Caco-2 (cell line): ENCODE results near the gene RFX7. TPM values are rescaled to one million over a fixed set of nuclear protein-coding genes. Genes with fewer than 3 reads are reported as not detected.

ENCODE experiments used
- BruUV-seq: library from RNA; stranded (reverse); fragments of 400-500 nt; replicated peaks from 2 replicates; lab custom pipeline; 2021; lab: Mats Ljungman, UMichigan
- CTCF ChIA-PET: fragments of 300-600 bp; sonication (Branson Sonifier 250); formaldehyde crosslinking; loops from one replicate; lab custom pipeline; 2022; ENCODE audit warnings: antibody characterized with exemption; lab: Charles Lee
- POLR2A ChIA-PET: fragments of 300-600 bp; sonication (Branson Sonifier 250); formaldehyde crosslinking; loops from one replicate; lab custom pipeline; 2022; ENCODE audit warnings: antibody characterized with exemption; lab: Charles Lee
- DNase-seq, 2 experiments: peaks; one replicate each; pipeline versions ENCODE4 v3.0.0 to v3.0.0-alpha.2; 2020 to 2022
- H3K27me3 ChIP-seq: replicated peaks from 2 replicates; pipeline ENCODE4 v1.6.0; 2011; ENCODE audit warnings: low read length; ENCODE audit not compliant: control insufficient read depth, insufficient read depth
- H3K36me3 ChIP-seq: 2 replicates; pipeline ENCODE4 v1.5.1; 2011; ENCODE audit warnings: low read length; ENCODE audit not compliant: control insufficient read depth, insufficient read depth
- H3K4me1 ChIP-seq: fragments of 250-450 bp; sonication (Bioruptor Pico); 2 replicates; pipeline ENCODE4 v1.5.1; 2020; ENCODE audit warnings: mild to moderate bottlenecking
- H3K4me3 ChIP-seq: 2 replicates; pipeline ENCODE4 v1.5.1; 2011; ENCODE audit warnings: low read depth, mild to moderate bottlenecking, control low read depth, low read length
- H3K9me3 ChIP-seq: fragments of 250-450 bp; sonication (Bioruptor Pico); 2 replicates; pipeline ENCODE4 v1.5.1; 2020; ENCODE audit warnings: mild to moderate bottlenecking, moderate library complexity
- H3K27ac Mint-ChIP-seq: one replicate; pipeline ENCODE4 v1.8.0; 2022; ENCODE audit warnings: mixed read lengths; ENCODE audit not compliant: unreplicated experiment
- H3K27me3 Mint-ChIP-seq: one replicate; pipeline ENCODE4 v1.8.0; 2022; ENCODE audit warnings: mixed read lengths; ENCODE audit not compliant: insufficient read depth, unreplicated experiment
- H3K36me3 Mint-ChIP-seq: one replicate; pipeline ENCODE4 v1.8.0; 2022; ENCODE audit warnings: mild to moderate bottlenecking, mixed read lengths; ENCODE audit not compliant: insufficient read depth, unreplicated experiment
- H3K4me1 Mint-ChIP-seq: one replicate; pipeline ENCODE4 v1.8.0; 2022; ENCODE audit warnings: low read depth, mixed read lengths; ENCODE audit not compliant: unreplicated experiment
- H3K4me3 Mint-ChIP-seq: one replicate; pipeline ENCODE4 v1.8.0; 2022; ENCODE audit warnings: mild to moderate bottlenecking, moderate library complexity, mixed read lengths; ENCODE audit not compliant: unreplicated experiment
- H3K9me3 Mint-ChIP-seq: one replicate; pipeline ENCODE4 v1.8.0; 2022; ENCODE audit warnings: mixed read lengths; ENCODE audit not compliant: unreplicated experiment
- intact Hi-C: fragments of 100-400 bp; cut with micrococcal nuclease; formaldehyde crosslinking; loops from one replicate; pipeline ENCODE4 v1.10.0; 2022; ENCODE audit not compliant: unreplicated experiment
- total RNA-seq: library from RNA; stranded (reverse); gene quantifications from 2 replicates; pipeline ENCODE4 v1.2.3, GENCODE V29; 2022
- TF ChIP-seq, protein P1 (sequence below), 2 experiments: fragments of 200-600 bp in 1 of 2; IDR thresholded peaks; 1 replicate in 1 of 2; 2 replicates in 1 of 2; pipeline versions ENCODE4 v1.5.1 to v1.8.0; 2011 to 2022; ENCODE audit warnings: antibody characterized with exemption in 1 of 2, control low read depth in 1 of 2, inconsistent platforms in 1 of 2, low read depth in 1 of 2, low read length in 1 of 2, mild to moderate bottlenecking in 1 of 2, moderate library complexity in 1 of 2; ENCODE audit not compliant: insufficient read depth in 1 of 2, severe bottlenecking in 1 of 2, unreplicated experiment in 1 of 2

RFX7 gene
- total RNA-seq, 1 experiment from 2014 or later: 8.7 TPM

DNA sequence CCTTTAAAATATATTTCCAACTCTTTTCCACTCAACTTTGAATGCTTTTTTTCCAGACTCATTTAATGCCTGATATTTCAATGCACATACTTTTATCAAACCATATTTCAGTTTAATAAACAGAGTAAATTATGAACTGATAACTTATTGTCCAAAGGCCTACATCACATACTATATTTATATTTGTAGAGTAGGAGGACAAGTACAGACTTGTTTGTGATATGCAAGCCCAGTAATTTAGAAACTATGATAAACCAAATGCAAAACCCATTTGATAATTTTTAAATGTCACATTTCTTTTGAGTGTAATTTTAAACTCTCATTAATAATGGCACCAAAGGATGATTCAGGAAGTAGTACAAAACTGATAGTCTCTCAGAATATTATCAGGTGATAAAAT is 3.3 kb downstream of the RFX7 start:
- TF ChIP-seq, protein P1, sequence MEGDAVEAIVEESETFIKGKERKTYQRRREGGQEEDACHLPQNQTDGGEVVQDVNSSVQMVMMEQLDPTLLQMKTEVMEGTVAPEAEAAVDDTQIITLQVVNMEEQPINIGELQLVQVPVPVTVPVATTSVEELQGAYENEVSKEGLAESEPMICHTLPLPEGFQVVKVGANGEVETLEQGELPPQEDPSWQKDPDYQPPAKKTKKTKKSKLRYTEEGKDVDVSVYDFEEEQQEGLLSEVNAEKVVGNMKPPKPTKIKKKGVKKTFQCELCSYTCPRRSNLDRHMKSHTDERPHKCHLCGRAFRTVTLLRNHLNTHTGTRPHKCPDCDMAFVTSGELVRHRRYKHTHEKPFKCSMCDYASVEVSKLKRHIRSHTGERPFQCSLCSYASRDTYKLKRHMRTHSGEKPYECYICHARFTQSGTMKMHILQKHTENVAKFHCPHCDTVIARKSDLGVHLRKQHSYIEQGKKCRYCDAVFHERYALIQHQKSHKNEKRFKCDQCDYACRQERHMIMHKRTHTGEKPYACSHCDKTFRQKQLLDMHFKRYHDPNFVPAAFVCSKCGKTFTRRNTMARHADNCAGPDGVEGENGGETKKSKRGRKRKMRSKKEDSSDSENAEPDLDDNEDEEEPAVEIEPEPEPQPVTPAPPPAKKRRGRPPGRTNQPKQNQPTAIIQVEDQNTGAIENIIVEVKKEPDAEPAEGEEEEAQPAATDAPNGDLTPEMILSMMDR (IDR thresholded peaks at IDR 0.05; ENCODE audit: insufficient read depth in 1 of 2, low read depth in 1 of 2, low read length in 1 of 2, severe bottlenecking in 1 of 2, unreplicated experiment in 1 of 2): no peak
- no TSS peak for BruUV-seq
- POLR2A ChIA-PET: no interaction called here
- DNase-seq: no peak
- Histone ChIP-seq H3K27me3 (no peaks in the 10 kb centered on the region), H3K4me1 (peaks cover 5% of the 10 kb centered on the region), H3K9me3 (no peaks in the 10 kb centered on the region), H3K36me3 (no peaks in the 10 kb centered on the region), H3K4me3 (no peak overlapping the region)
- intact Hi-C loops: no loop called here
- H3K4me1 Mint-ChIP-seq: no peaks in the 10 kb centered on the region
- H3K9me3 Mint-ChIP-seq: no peaks in the 10 kb centered on the region
- no peak overlapping the region for H3K27ac Mint-ChIP-seq
- no peak overlapping the region for H3K4me3 Mint-ChIP-seq
- H3K36me3 Mint-ChIP-seq: no peaks in the 10 kb centered on the region
- CTCF ChIA-PET: no interaction called here
- H3K27me3 Mint-ChIP-seq: no peaks in the 10 kb centered on the region

DNA sequence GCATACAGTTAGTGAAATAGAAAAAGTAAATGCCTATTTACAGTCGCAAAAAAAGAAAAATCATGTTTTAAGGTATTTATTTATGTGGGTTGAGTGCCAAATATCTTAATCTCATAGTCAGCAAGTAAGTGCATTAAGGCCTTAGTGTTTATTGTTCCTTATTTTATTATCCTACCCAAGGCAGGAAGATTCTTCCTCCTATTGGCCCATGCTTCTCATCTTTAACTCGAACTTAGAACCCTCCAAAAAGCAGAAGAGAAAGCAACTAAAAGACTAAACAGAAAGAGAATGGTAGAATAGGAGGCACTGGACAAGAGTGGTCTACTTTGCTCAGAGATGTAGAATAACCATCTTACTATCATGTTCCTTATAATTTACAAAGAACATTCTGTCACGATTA is 7.5 kb downstream of the RFX7 start:
- Mint-ChIP-seq H3K4me1 (no peaks in the 10 kb centered on the region), H3K27me3 (no peaks in the 10 kb centered on the region), H3K36me3 (peaks cover 16% of the 10 kb centered on the region), H3K27ac (no peak overlapping the region), H3K9me3 (peaks cover 26% of the 10 kb centered on the region), H3K4me3 (no peak overlapping the region)
- H3K36me3 ChIP-seq: no peaks in the 10 kb centered on the region
- ChIA-PET POLR2A (no interaction called here), CTCF (no interaction called here)
- no peaks in the 10 kb centered on the region for H3K27me3 ChIP-seq
- intact Hi-C loops: no loop called here
- peaks cover 15% of the 10 kb centered on the region; the same call in 1 of the 2 replicates for H3K9me3 ChIP-seq
- TF ChIP-seq, protein P1 (IDR thresholded peaks at IDR 0.05; ENCODE audit: insufficient read depth in 1 of 2, low read depth in 1 of 2, low read length in 1 of 2, severe bottlenecking in 1 of 2, unreplicated experiment in 1 of 2): no peak
- no peak overlapping the region for H3K4me3 ChIP-seq
- BruUV-seq: no TSS peak
- H3K4me1 ChIP-seq: no peaks in the 10 kb centered on the region
- no peak for DNase-seq

DNA sequence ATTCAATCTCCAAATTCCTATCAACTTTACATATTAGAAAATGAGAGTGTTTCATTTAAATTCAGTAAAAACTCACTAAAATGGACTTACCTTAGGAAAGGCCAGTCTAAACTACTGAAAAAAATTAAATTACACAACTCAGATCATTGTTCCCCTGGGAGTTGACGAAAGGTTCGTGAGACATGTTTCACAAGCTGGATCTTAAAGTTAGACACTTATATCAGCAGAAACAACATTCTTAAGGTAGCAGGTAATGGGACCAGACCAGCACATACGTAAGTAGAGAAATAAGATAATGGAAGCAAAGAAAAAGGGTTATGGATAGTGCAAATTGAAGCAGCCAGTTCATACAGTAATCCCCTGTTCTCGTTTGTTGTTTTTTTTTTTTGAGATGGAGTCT is 8.9 kb downstream of the RFX7 start:
- H3K9me3 ChIP-seq: peaks cover 16% of the 10 kb centered on the region; the same call in 1 of the 2 replicates
- H3K9me3 Mint-ChIP-seq: peaks cover 40% of the 10 kb centered on the region
- no peak for DNase-seq
- no peak overlapping the region for H3K4me3 ChIP-seq
- H3K27ac Mint-ChIP-seq: no peak overlapping the region
- no TSS peak for BruUV-seq
- CTCF ChIA-PET: no interaction called here
- no peaks in the 10 kb centered on the region for H3K27me3 Mint-ChIP-seq
- H3K36me3 ChIP-seq: no peaks in the 10 kb centered on the region
- H3K36me3 Mint-ChIP-seq: peaks cover 23% of the 10 kb centered on the region
- H3K27me3 ChIP-seq: no peaks in the 10 kb centered on the region
- intact Hi-C loops: no loop called here
- TF ChIP-seq, protein P1 (IDR thresholded peaks at IDR 0.05; ENCODE audit: insufficient read depth in 1 of 2, low read depth in 1 of 2, low read length in 1 of 2, severe bottlenecking in 1 of 2, unreplicated experiment in 1 of 2): no peak
- POLR2A ChIA-PET: no interaction called here
- no peak overlapping the region for H3K4me3 Mint-ChIP-seq
- H3K4me1 Mint-ChIP-seq: no peaks in the 10 kb centered on the region
- H3K4me1 ChIP-seq: no peaks in the 10 kb centered on the region
